Activated CD8-positive, alpha-beta T cell treated with anti-CD3 and anti-CD28 coated beads for 36 hours (primary cell): ENCODE data around the gene STK4. TPM values are rescaled to one million over a fixed set of nuclear protein-coding genes. Genes with fewer than 3 reads are reported as not detected.

Experiments
- ATAC-seq: fragments of 200-7000 bp; cut with Tn5 transposase; one replicate; pipeline ENCODE4 v1.10.0; 2021; ENCODE audit warnings: mild to moderate bottlenecking, moderate library complexity
- CTCF ChIA-PET: fragments of 350-600 bp; sonication (Branson Sonifier 250); formaldehyde crosslinking; loops from one replicate; lab custom pipeline; 2021; ENCODE audit warnings: antibody characterized with exemption; lab: Charles Lee
- POLR2A ChIA-PET: fragments of 350-600 bp; sonication (Branson Sonifier 250); formaldehyde crosslinking; loops from one replicate; lab custom pipeline; 2021; ENCODE audit warnings: antibody characterized with exemption; lab: Charles Lee
- DNase-seq: peaks from one replicate; pipeline ENCODE4 v3.0.0-alpha.2; 2020
- H3K27ac Mint-ChIP-seq: one replicate; pipeline ENCODE4 v1.8.0; 2021; ENCODE audit warnings: mild to moderate bottlenecking, mixed read lengths
- H3K27me3 Mint-ChIP-seq: one replicate; pipeline ENCODE4 v1.8.0; 2021; ENCODE audit warnings: mixed read lengths
- H3K36me3 Mint-ChIP-seq: one replicate; pipeline ENCODE4 v1.8.0; 2021; ENCODE audit warnings: low read depth, mixed read lengths
- H3K4me1 Mint-ChIP-seq: one replicate; pipeline ENCODE4 v1.8.0; 2021; ENCODE audit warnings: low read depth, mixed read lengths
- H3K4me3 Mint-ChIP-seq: one replicate; pipeline ENCODE4 v1.8.0; 2021; ENCODE audit warnings: mild to moderate bottlenecking, moderate library complexity, mixed read lengths
- H3K9me3 Mint-ChIP-seq: one replicate; pipeline ENCODE4 v1.8.0; 2021; ENCODE audit warnings: mixed read lengths
- CTCF ChIP-seq: fragments of 200-600 bp; IDR thresholded peaks from one replicate; pipeline ENCODE4 v1.8.0; 2022; ENCODE audit warnings: antibody characterized with exemption, mild to moderate bottlenecking
- intact Hi-C: fragments of 100-400 bp; cut with micrococcal nuclease; formaldehyde crosslinking; loops from one replicate; pipeline ENCODE4 v1.10.0; 2022
- total RNA-seq, 2 experiments: library from RNA; stranded (reverse); gene quantifications; one replicate each; pipeline ENCODE4 v1.2.3, GENCODE V29; 2021

Gene STK4
- total RNA-seq, 2 experiments from 2014 or later = 154 to 165 TPM

- no peak overlapping the region for H3K4me3 Mint-ChIP-seq
- H3K4me1 Mint-ChIP-seq = peaks cover 58% of the 10 kb centered on the region
- ATAC-seq (peak; percentile 34), DNase-seq (no peak)
- ChIA-PET POLR2A (interaction anchor here (1.2 kb wide), 1 partner anchor 15 kb away, joined by 4 read pairs; no protein-coding TSS in a partner anchor), CTCF (interaction anchor here (1.1 to 5.5 kb wide), 3 partner anchors 18 to 82 kb away, joined by 4 to 53 read pairs (median 9); no protein-coding TSS in a partner anchor)
- no peaks in the 10 kb centered on the region for H3K9me3 Mint-ChIP-seq
- no peak for TF ChIP-seq CTCF
- H3K27me3 Mint-ChIP-seq = no peaks in the 10 kb centered on the region
- peaks cover 52% of the 10 kb centered on the region for H3K36me3 Mint-ChIP-seq
- peak overlapping the region; percentile 79 for H3K27ac Mint-ChIP-seq
- intact Hi-C loops = no loop called here
Measured at GRCh38 chr20:45014671-45015415, 48.5 kb downstream of the STK4 start.

- ChIA-PET POLR2A (interaction anchor here (1.2 kb wide), 1 partner anchor 49 kb away, joined by 3 read pairs; no protein-coding TSS in a partner anchor), CTCF (interaction anchor here (1.0 to 1.3 kb wide), 2 partner anchors 64 to 80 kb away, joined by 3 read pairs; no protein-coding TSS in a partner anchor)
- Mint-ChIP-seq H3K4me1 (peaks cover 56% of the 10 kb centered on the region), H3K9me3 (no peaks in the 10 kb centered on the region), H3K27me3 (no peaks in the 10 kb centered on the region), H3K27ac (peak overlapping the region; percentile 79), H3K36me3 (peaks cover 56% of the 10 kb centered on the region), H3K4me3 (no peak overlapping the region)
- no peak for DNase-seq
- no peak for TF ChIP-seq CTCF
- intact Hi-C loops = no loop called here
- ATAC-seq = no peak
Measured at GRCh38 chr20:45016089-45016671, 49.9 kb downstream of the STK4 start.

- TF ChIP-seq CTCF = no peak
- ATAC-seq (no peak), DNase-seq (no peak)
- H3K36me3 Mint-ChIP-seq = peaks cover 61% of the 10 kb centered on the region
- no peak overlapping the region for H3K4me3 Mint-ChIP-seq
- peak overlapping the region; percentile 55 for H3K27ac Mint-ChIP-seq
- CTCF ChIA-PET = interaction anchor here (1.4 kb wide), 1 partner anchor 27 kb away, joined by 5 read pairs; no protein-coding TSS in a partner anchor
- H3K9me3 Mint-ChIP-seq = no peaks in the 10 kb centered on the region
- no peaks in the 10 kb centered on the region for H3K27me3 Mint-ChIP-seq
- peaks cover 57% of the 10 kb centered on the region for H3K4me1 Mint-ChIP-seq
- intact Hi-C loops = no loop called here
- POLR2A ChIA-PET = no interaction called here
Measured at GRCh38 chr20:45017281-45017680, 51.0 kb downstream of the STK4 start.

- Mint-ChIP-seq H3K4me3 (no peak overlapping the region), H3K36me3 (peaks cover 61% of the 10 kb centered on the region), H3K9me3 (no peaks in the 10 kb centered on the region), H3K27me3 (no peaks in the 10 kb centered on the region), H3K4me1 (peaks cover 58% of the 10 kb centered on the region), H3K27ac (peak overlapping the region; percentile 28)
- ATAC-seq (no peak), DNase-seq (no peak)
- TF ChIP-seq CTCF = no peak
- CTCF ChIA-PET = interaction anchor here (1.4 kb wide), 1 partner anchor 26 kb away, joined by 5 read pairs; no protein-coding TSS in a partner anchor
- intact Hi-C loops = no loop called here
- POLR2A ChIA-PET = no interaction called here
Measured at GRCh38 chr20:45017857-45018256, 51.5 kb downstream of the STK4 start.
